Type B pancreatic cell (in vitro differentiated cells): ENCODE results near the gene CCDC51. TPM values are rescaled to one million over a fixed set of nuclear protein-coding genes. Genes with fewer than 3 reads are reported as not detected.

Experiments used
- DNase-seq: peaks from one replicate; pipeline ENCODE4 v3.0.0; 2021; ENCODE audit warnings: mixed read lengths; ENCODE audit not compliant: unreplicated experiment; ENCODE audit errors: extremely low spot score
- H3K27ac Mint-ChIP-seq: 2 replicates; pipeline ENCODE4 v1.8.0; 2021; ENCODE audit warnings: mild to moderate bottlenecking, mixed read lengths
- H3K27me3 Mint-ChIP-seq: 2 replicates; pipeline ENCODE4 v1.8.0; 2021; ENCODE audit warnings: mixed read lengths
- H3K36me3 Mint-ChIP-seq: 2 replicates; pipeline ENCODE4 v1.8.0; 2021; ENCODE audit warnings: mixed read lengths
- H3K4me1 Mint-ChIP-seq: one replicate; pipeline ENCODE4 v1.8.0; 2021; ENCODE audit warnings: mixed read lengths; ENCODE audit not compliant: unreplicated experiment
- H3K4me3 Mint-ChIP-seq: 2 replicates; pipeline ENCODE4 v1.8.0; 2021; ENCODE audit warnings: mild to moderate bottlenecking, mixed read lengths
- H3K9me3 Mint-ChIP-seq: 2 replicates; pipeline ENCODE4 v1.8.0; 2021; ENCODE audit warnings: mixed read lengths
- total RNA-seq: library from RNA; stranded (reverse); gene quantifications from 2 replicates; pipeline ENCODE4 v1.2.1, GENCODE V29; 2021; ENCODE audit warnings: low replicate concordance
- TF ChIP-seq, protein P1 (sequence below): fragments of 200-600 bp; sonication (generic); conservative IDR thresholded peaks from 2 replicates; pipeline ENCODE4 v1.5.0; 2021; ENCODE audit warnings: antibody characterized with exemption, mild to moderate bottlenecking

CCDC51 gene
- total RNA-seq, 1 donor from 2014 or later: 15.0 TPM

DNA sequence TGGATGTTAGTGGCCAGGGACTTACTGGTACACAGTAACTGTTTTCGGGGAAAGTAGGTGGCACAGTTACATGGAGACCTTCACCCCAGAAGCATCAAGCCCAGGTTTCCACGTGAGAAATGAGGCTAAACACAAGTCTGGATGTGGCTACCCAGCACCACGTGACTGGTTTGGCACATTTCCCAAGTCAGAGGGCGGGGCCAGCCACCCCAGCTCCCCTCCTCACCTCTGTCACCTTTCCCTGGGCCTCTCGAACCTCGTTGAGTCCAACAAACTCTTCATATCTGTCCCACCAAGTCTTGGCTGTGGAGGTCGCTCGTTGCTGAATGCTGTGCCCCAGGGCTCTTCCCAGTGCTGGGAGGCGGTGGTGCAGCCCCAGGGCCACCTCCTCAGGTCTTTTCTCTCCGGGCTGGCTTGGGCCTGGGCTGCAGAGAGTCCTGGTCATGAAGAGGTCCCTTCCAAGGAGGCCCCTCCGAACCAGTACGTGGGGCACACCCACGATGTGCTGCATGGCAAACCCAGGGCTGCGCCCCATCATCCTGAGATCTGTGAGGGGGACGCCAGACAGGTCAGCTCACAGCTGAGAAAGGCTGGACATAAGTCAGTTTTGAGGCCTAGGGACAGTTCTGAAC, 5.2 kb downstream of the CCDC51 start:
- Mint-ChIP-seq H3K9me3 (no peaks in the 10 kb centered on the region), H3K27ac (peak overlapping the region; percentile 99), H3K4me1 (peaks cover 31% of the 10 kb centered on the region), H3K36me3 (peaks cover 12% of the 10 kb centered on the region), H3K27me3 (no peaks in the 10 kb centered on the region), H3K4me3 (peak overlapping the region; percentile 80)
- DNase-seq: no peak
- TF ChIP-seq, protein P1, sequence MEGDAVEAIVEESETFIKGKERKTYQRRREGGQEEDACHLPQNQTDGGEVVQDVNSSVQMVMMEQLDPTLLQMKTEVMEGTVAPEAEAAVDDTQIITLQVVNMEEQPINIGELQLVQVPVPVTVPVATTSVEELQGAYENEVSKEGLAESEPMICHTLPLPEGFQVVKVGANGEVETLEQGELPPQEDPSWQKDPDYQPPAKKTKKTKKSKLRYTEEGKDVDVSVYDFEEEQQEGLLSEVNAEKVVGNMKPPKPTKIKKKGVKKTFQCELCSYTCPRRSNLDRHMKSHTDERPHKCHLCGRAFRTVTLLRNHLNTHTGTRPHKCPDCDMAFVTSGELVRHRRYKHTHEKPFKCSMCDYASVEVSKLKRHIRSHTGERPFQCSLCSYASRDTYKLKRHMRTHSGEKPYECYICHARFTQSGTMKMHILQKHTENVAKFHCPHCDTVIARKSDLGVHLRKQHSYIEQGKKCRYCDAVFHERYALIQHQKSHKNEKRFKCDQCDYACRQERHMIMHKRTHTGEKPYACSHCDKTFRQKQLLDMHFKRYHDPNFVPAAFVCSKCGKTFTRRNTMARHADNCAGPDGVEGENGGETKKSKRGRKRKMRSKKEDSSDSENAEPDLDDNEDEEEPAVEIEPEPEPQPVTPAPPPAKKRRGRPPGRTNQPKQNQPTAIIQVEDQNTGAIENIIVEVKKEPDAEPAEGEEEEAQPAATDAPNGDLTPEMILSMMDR: no peak

DNA sequence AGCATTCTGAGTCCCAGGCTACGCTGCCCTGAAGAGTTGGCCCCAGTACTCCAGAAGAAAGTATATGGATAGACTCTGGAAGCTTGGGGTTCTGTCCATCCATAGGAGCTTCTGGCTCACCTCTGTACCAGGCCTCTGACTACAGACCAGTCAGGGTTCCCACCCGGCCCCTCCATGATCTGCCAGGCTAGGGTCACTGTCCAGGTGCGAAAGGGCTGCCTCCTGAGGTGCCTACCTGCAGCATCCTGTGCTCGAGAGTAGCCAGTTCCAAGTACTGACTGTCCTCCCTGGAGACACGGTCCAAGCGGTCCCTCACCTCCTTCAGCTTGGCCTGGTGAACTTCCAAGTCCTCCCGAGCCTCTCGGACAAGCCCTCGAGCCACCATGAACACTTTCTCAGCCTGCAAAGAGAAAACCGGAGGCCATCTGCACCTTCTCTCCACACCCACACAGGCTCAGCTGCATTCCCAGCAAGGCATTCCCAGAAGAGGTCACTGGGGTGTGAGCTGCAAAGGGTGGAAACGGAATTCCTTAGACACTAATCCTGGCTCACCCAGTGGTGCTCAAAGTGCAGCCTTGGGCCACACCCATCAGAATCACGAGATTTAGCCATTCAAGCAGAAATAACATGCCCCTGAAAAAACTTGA, 6.3 kb downstream of the CCDC51 start:
- H3K27me3 Mint-ChIP-seq: no peaks in the 10 kb centered on the region
- H3K4me3 Mint-ChIP-seq: peak overlapping the region; percentile 80
- H3K36me3 Mint-ChIP-seq: peaks cover 12% of the 10 kb centered on the region
- H3K27ac Mint-ChIP-seq: peak overlapping the region; percentile 99
- DNase-seq: no peak
- peaks cover 24% of the 10 kb centered on the region for H3K4me1 Mint-ChIP-seq
- TF ChIP-seq, protein P1: no peak
- no peaks in the 10 kb centered on the region for H3K9me3 Mint-ChIP-seq

DNA sequence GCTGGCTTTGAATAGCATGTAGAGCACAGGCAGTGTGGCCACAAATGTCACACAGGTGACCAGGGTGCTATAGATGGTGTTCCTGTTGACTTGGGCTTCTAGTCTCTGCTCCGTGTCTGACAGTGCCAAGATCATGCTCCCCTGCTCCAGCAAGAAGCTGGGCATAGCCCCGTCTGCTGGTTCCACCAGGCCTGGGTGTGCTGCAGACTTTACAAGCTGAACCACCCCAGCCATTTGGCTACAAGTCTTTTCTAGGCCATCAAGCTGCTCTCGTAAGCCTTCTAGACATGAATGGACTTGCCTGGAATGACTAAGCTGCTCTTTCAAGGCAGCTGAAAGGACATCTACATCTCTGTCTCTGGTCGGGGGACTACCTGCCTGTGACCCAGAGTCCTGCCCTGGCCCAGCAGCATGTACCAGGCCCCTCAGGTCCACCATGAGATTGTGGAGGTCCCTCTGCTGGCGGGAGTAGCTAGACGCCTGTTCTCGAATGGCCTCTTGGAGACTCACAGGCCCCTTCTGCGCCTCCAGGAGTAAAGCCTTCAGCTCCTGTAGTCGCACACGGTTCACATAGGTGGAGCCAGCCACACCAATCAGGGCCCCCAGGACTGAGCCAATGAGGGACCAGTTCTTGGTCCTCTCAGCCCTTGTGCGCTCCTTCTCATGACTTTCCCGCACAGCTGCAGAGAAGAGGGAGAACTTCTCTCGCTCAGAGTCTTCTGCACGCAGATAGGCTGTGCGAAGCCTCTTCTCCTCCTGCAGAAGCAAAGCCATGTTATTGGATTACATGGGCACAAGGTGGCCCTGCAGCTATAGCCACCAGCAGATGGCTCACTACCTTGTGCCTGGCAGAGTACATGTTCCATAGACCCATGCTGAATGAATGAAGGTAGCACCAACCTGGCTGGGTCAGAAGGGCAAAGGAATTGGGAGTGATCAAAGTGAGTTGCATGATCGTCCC, 7.2 kb downstream of the CCDC51 start:
- DNase-seq: no peak
- H3K36me3 Mint-ChIP-seq: peaks cover 14% of the 10 kb centered on the region
- H3K4me3 Mint-ChIP-seq: peak overlapping the region; percentile 80
- peak overlapping the region; percentile 99 for H3K27ac Mint-ChIP-seq
- H3K9me3 Mint-ChIP-seq: no peaks in the 10 kb centered on the region
- peaks cover 29% of the 10 kb centered on the region for H3K4me1 Mint-ChIP-seq
- TF ChIP-seq, protein P1: peak; percentile 24
- H3K27me3 Mint-ChIP-seq: no peaks in the 10 kb centered on the region

DNA sequence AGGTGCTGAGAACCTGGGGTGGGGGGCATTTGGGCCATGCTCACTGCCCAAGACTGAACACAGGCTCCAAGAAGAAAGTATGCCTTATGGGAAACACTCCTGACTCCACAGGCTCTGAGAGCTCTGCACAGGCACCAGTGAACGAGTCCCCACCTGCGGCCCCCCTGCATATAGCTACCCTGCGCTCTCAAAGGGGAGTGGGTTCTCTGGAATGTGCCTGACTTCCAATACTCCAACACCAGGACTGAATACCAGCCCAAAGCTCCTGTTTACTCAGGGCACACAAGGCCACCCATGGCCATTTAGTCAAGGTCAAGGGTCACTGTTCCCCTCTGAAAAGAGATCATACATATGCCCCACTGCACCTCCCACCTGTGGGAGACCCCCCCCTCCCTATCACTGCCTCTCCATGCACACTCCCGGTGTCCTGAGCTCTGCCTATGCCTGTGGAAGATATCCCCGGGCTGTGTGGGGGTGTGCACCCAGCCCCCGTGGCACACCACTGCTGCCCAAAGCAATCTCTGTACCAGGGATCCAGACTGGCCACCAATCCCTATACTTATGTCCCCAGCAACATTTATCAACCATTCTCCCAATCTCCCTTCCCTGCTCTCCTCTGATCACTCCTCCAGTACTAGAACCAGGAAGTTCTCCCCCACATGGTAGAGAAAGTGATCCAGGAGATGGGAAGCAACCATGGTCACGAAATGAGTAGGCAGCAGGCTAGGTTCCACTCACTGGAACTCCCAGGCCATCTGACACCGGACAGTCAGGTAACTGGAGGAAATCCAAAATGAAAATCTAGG, 8.5 kb downstream of the CCDC51 start:
- peaks cover 16% of the 10 kb centered on the region for H3K36me3 Mint-ChIP-seq
- H3K27ac Mint-ChIP-seq: peak overlapping the region; percentile 99
- TF ChIP-seq, protein P1: no peak
- H3K4me3 Mint-ChIP-seq: peak overlapping the region; percentile 94
- peaks cover 40% of the 10 kb centered on the region for H3K4me1 Mint-ChIP-seq
- no peaks in the 10 kb centered on the region for H3K27me3 Mint-ChIP-seq
- no peaks in the 10 kb centered on the region for H3K9me3 Mint-ChIP-seq
- DNase-seq: no peak

DNA sequence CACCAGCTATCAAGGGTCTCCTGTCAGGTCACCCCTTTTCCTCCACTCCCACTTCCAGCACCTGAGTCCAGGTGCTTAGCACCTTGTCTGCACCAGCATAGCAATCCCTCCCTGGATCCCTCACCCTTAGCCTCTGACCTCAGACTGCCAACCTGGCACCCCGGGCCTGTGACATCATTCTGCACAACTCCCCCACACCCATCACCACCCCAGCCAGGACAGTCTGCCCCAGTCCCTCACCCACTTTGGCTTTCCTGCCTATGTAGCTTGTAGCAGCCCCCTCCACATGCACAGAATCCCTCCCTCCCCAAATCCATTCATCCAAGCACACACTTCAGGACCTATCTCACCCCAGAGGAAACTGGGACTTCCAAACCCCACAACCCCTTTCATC, 9.2 kb downstream of the CCDC51 start:
- H3K36me3 Mint-ChIP-seq: peaks cover 19% of the 10 kb centered on the region
- H3K4me3 Mint-ChIP-seq: peak overlapping the region; percentile 94
- H3K27ac Mint-ChIP-seq: peak overlapping the region; percentile 99
- H3K4me1 Mint-ChIP-seq: peaks cover 44% of the 10 kb centered on the region
- no peaks in the 10 kb centered on the region for H3K27me3 Mint-ChIP-seq
- H3K9me3 Mint-ChIP-seq: no peaks in the 10 kb centered on the region
- TF ChIP-seq, protein P1: no peak
- no peak for DNase-seq
